Endometrial microvascular endothelial cells (primary cell): Measurements from ENCODE around the gene CNST. TPM values are rescaled to one million over a fixed set of nuclear protein-coding genes. Genes with fewer than 3 reads are reported as not detected.

Experiments used
- in situ Hi-C: cut with HindIII; loops from 2 replicates; pipeline ENCODE4 v1.10.0; 2017; ENCODE audit warnings: low sequenced_read_pairs, low pct_unique_long_range_greater_than_20kb; ENCODE audit errors: inconsistent ontology term
- total RNA-seq: library from RNA; depleted of rRNA; stranded (reverse); fragments of >200 nt; gene quantifications from one replicate; pipeline ENCODE4 v1.2.3, GENCODE V29; 2015; ENCODE audit errors: inconsistent ontology term

Gene CNST
- total RNA-seq, result 20.3 TPM

- in situ Hi-C loops, result no loop called here
Measured at GRCh38 chr1:246566128-246566812, at the start of gene CNST, which contains the start of gene TFB2M. CNST (plus strand) TSS chr1:246566456; CDS start chr1:246591563, 25,107 bp downstream. TFB2M (minus strand) TSS chr1:246566261; CDS start chr1:246566138, 123 bp downstream.

- in situ Hi-C loops, result no loop called here
Measured at GRCh38 chr1:246517391-246517790, 48.9 kb upstream of the CNST start.

GRCh38 chr1:246518456-246519205 is 47.6 kb upstream of the CNST start:
- in situ Hi-C loops, result no loop called here

- in situ Hi-C loops, result no loop called here
Measured at GRCh38 chr1:246519514-246519913, 46.7 kb upstream of the CNST start.

- in situ Hi-C loops, result no loop called here
Measured at GRCh38 chr1:246526380-246526779, 39.9 kb upstream of the CNST start.

- in situ Hi-C loops, result no loop called here
Measured at GRCh38 chr1:246526915-246527314, 39.3 kb upstream of the CNST start.

GRCh38 chr1:246527402-246528088 is 38.7 kb upstream of the CNST start:
- in situ Hi-C loops, result no loop called here

- in situ Hi-C loops, result no loop called here
Measured at GRCh38 chr1:246528933-246529731, 37.1 kb upstream of the CNST start.

- in situ Hi-C loops, result no loop called here
Measured at GRCh38 chr1:246530482-246530881, 35.8 kb upstream of the CNST start.

GRCh38 chr1:246532519-246532918 is 33.7 kb upstream of the CNST start:
- in situ Hi-C loops, result no loop called here

- in situ Hi-C loops, result no loop called here
Measured at GRCh38 chr1:246533371-246533905, 32.8 kb upstream of the CNST start.

- in situ Hi-C loops, result no loop called here
Measured at GRCh38 chr1:246534114-246534513, 32.1 kb upstream of the CNST start.

- in situ Hi-C loops, result no loop called here
Measured at GRCh38 chr1:246537441-246537840, 28.8 kb upstream of the CNST start.

- in situ Hi-C loops, result no loop called here
Measured at GRCh38 chr1:246537887-246538286, 28.4 kb upstream of the CNST start.

GRCh38 chr1:246540738-246541491 is 25.3 kb upstream of the CNST start:
- in situ Hi-C loops, result no loop called here

GRCh38 chr1:246544001-246544400 is 22.3 kb upstream of the CNST start:
- in situ Hi-C loops, result no loop called here

- in situ Hi-C loops, result no loop called here
Measured at GRCh38 chr1:246549665-246550064, 16.6 kb upstream of the CNST start.

GRCh38 chr1:246550402-246550801 is 15.9 kb upstream of the CNST start:
- in situ Hi-C loops, result no loop called here
